Smooth muscle cell (in vitro differentiated cells): Measurements from ENCODE around the gene CPM. TPM values are rescaled to one million over a fixed set of nuclear protein-coding genes. Genes with fewer than 3 reads are reported as not detected.

Experiments used
- DNase-seq: peaks from one replicate; lab custom pipeline; 2025; ENCODE audit not compliant: unreplicated experiment; lab: John Stamatoyannopoulos, UW
- H2AFZ ChIP-seq: fragments of 200-600 bp; sonication (generic); 2 replicates; pipeline ENCODE4 v1.6.0; 2016; ENCODE audit warnings: antibody characterized with exemption, low read depth, mild to moderate bottlenecking
- H3F3A ChIP-seq: fragments of 200-600 bp; sonication (generic); 2 replicates; pipeline ENCODE4 v1.6.0; 2017; ENCODE audit warnings: antibody characterized with exemption, low read depth
- H3K27ac ChIP-seq: fragments of 200-600 bp; sonication (generic); 2 replicates; pipeline ENCODE4 v1.5.1; 2016; ENCODE audit warnings: low read depth, mild to moderate bottlenecking
- H3K27me3 ChIP-seq: fragments of 200-600 bp; sonication (generic); 2 replicates; pipeline ENCODE4 v1.6.1; 2016; ENCODE audit warnings: low read depth, mild to moderate bottlenecking
- H3K36me3 ChIP-seq: fragments of 200-600 bp; sonication (generic); 2 replicates; pipeline ENCODE4 v1.5.1; 2016; ENCODE audit warnings: low read depth
- H3K4me1 ChIP-seq: fragments of 200-600 bp; sonication (generic); 2 replicates; pipeline ENCODE4 v1.5.1; 2016; ENCODE audit warnings: low read depth
- H3K4me2 ChIP-seq: fragments of 200-600 bp; sonication (generic); 2 replicates; pipeline ENCODE4 v1.6.0; 2016; ENCODE audit warnings: mild to moderate bottlenecking
- H3K4me3 ChIP-seq: fragments of 200-600 bp; sonication (generic); 2 replicates; pipeline ENCODE4 v1.5.1; 2016; ENCODE audit warnings: mild to moderate bottlenecking
- H3K79me2 ChIP-seq: fragments of 200-600 bp; sonication (generic); 2 replicates; pipeline ENCODE4 v1.6.0; 2016; ENCODE audit warnings: low read depth, mild to moderate bottlenecking
- H3K9ac ChIP-seq: fragments of 200-600 bp; sonication (generic); 2 replicates; pipeline ENCODE4 v1.6.0; 2016; ENCODE audit warnings: low read depth
- H3K9me3 ChIP-seq: fragments of 200-600 bp; sonication (generic); replicated peaks from 2 replicates; pipeline ENCODE4 v1.5.1; 2016; ENCODE audit warnings: low read depth
- H4K20me1 ChIP-seq: fragments of 200-600 bp; sonication (generic); 2 replicates; pipeline ENCODE4 v1.6.0; 2016; ENCODE audit warnings: low read depth
- CTCF ChIP-seq: fragments of 200-600 bp; sonication (generic); IDR thresholded peaks from 2 replicates; pipeline ENCODE4 v1.5.1; 2017; ENCODE audit warnings: borderline replicate concordance, mild to moderate bottlenecking, antibody characterized with exemption; ENCODE audit not compliant: insufficient read depth, poor library complexity, severe bottlenecking
- WGBS: methylation state at CpG from one replicate; pipeline ENCODE4 v1.1.7; 2016; ENCODE audit warnings: low lambda C conversion rate; 5-methylcytosine and 5-hydroxymethylcytosine counted together
- polyA plus RNA-seq: library from polyadenylated mRNA; unstranded; fragments of >200 nt; fragmentation: Nextera tagmentation; extraction: Ambion mirVana; gene quantifications from 2 replicates; pipeline ENCODE4 v1.2.1, GENCODE V29; 2016
- total RNA-seq: library from RNA; depleted of rRNA; stranded (reverse); fragments of >200 nt; gene quantifications from 2 replicates; pipeline ENCODE4 v1.2.3, GENCODE V29; 2014

Gene CPM
- total and polyA plus RNA-seq, 2 experiments from 2014 or later, result 0.57 to 6.2 TPM

- Histone ChIP-seq H3K9me3 (no peaks in the 10 kb centered on the region), H3K4me2 (no peak overlapping the region), H4K20me1 (no peaks in the 10 kb centered on the region), H3K36me3 (no peaks in the 10 kb centered on the region), H3K4me1 (no peaks in the 10 kb centered on the region), H3K79me2 (no peaks in the 10 kb centered on the region), H3K27me3 (no peaks in the 10 kb centered on the region), H3F3A (no peaks in the 10 kb centered on the region), H3K9ac (no peak overlapping the region), H2AFZ (no peak overlapping the region), H3K4me3 (no peak overlapping the region), H3K27ac (no peak overlapping the region)
- TF ChIP-seq CTCF, result no peak
- 95% methylated on average over 2 of the region's 2 CpGs for WGBS
- no peak for DNase-seq
Measured at GRCh38 chr12:68901145-68901544, 31.8 kb downstream of the CPM start.

DNA sequence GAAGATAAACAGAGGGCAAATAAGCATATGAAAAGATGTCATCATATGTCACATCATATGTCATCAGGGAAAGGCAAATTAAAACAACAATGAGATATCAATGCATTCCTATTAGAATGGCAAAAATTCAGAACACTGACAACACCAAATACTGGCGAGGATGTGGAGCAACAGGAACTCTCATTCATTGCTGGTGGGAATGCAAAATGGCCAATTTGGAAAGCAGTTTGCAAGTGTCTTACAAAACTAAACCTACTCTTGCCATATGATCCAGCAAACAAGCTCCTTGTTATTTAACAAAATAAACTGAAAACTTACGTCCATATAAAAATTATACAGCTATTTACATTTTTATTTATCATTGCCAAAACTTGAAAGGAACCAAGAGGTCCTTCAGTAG lies 32.7 kb downstream of the CPM start:
- no peak for TF ChIP-seq CTCF

GRCh38 chr12:68899251-68899771 lies 33.7 kb downstream of the CPM start:
- Histone ChIP-seq H4K20me1 (no peaks in the 10 kb centered on the region), H3K27me3 (no peaks in the 10 kb centered on the region), H3K4me2 (no peak overlapping the region), H3K9ac (no peak overlapping the region), H3K36me3 (no peaks in the 10 kb centered on the region), H3K4me3 (no peak overlapping the region), H3K9me3 (no peaks in the 10 kb centered on the region), H3K4me1 (no peaks in the 10 kb centered on the region), H3K27ac (no peak overlapping the region), H3K79me2 (no peaks in the 10 kb centered on the region), H3F3A (no peaks in the 10 kb centered on the region), H2AFZ (no peak overlapping the region)
- WGBS, result 76% methylated on average over 4 of the region's 4 CpGs
- no peak for DNase-seq
- TF ChIP-seq CTCF, result peak; percentile 4

More for the DNA sequence above, 32.7 kb downstream of the CPM start:
- DNase-seq, result no peak
- no peak overlapping the region for H3K4me2 ChIP-seq
- no peak overlapping the region for H3K4me3 ChIP-seq
- H3K79me2 ChIP-seq, result no peaks in the 10 kb centered on the region
- no peak overlapping the region for H2AFZ ChIP-seq
- no peaks in the 10 kb centered on the region for H3K36me3 ChIP-seq
- no peaks in the 10 kb centered on the region for H3K9me3 ChIP-seq
- H3F3A ChIP-seq, result no peaks in the 10 kb centered on the region
- H3K27ac ChIP-seq, result no peak overlapping the region
- H3K4me1 ChIP-seq, result no peaks in the 10 kb centered on the region
- WGBS, result 56% methylated on average over 2 of the region's 2 CpGs
- no peaks in the 10 kb centered on the region for H3K27me3 ChIP-seq
- H4K20me1 ChIP-seq, result no peaks in the 10 kb centered on the region
- H3K9ac ChIP-seq, result no peak overlapping the region

DNA sequence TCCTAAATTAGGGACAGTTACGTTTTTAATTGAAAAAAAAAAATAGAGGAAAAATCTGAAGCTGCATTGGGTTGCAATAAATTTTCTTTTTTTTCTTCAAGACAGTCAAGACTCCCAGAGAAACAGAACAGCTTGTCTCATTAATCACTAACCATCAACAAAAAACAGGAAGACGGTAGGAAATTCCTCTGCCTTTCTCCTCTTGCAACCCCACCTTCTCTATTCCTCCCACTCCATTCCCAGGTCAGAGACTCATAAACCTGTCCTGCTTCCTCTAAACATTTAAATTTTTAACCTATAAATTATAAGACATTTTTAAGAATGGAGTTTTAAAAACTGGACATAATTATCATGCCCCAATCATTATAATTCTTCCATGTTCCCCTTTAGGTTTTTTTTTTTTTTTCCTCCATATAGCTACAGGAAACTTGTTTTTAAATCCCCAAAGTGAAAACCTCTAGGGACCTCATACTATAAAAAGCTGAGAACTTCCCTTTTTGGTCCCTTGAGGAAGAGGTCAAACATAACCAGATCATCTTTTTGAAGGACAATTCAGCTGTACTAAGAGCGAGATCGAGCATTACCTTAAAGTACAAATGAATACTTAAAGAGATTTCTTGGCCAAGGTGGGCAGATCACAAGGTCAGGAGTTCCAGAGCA lies 36.0 kb downstream of the CPM start:
- 86% methylated on average over 4 of the region's 4 CpGs for WGBS
- H3K4me1 ChIP-seq, result no peaks in the 10 kb centered on the region
- H3K27ac ChIP-seq, result no peak overlapping the region
- H3K4me2 ChIP-seq, result no peak overlapping the region
- H3K9me3 ChIP-seq, result no peaks in the 10 kb centered on the region
- no peak overlapping the region for H2AFZ ChIP-seq
- H3K27me3 ChIP-seq, result no peaks in the 10 kb centered on the region
- H4K20me1 ChIP-seq, result no peaks in the 10 kb centered on the region
- no peak overlapping the region for H3K4me3 ChIP-seq
- H3K9ac ChIP-seq, result no peak overlapping the region
- no peaks in the 10 kb centered on the region for H3K79me2 ChIP-seq
- H3K36me3 ChIP-seq, result no peaks in the 10 kb centered on the region
- DNase-seq, result no peak
- no peak for TF ChIP-seq CTCF
- no peaks in the 10 kb centered on the region for H3F3A ChIP-seq
